Embryonic facial prominence (tissue), 1 donor: ENCODE data around the gene IQCH.

Experiments used
- DNase-seq: peaks from one replicate; pipeline ENCODE4 v3.0.0-alpha.2; 2016; ENCODE audit errors: extremely low spot score

The IQCH gene

DNA sequence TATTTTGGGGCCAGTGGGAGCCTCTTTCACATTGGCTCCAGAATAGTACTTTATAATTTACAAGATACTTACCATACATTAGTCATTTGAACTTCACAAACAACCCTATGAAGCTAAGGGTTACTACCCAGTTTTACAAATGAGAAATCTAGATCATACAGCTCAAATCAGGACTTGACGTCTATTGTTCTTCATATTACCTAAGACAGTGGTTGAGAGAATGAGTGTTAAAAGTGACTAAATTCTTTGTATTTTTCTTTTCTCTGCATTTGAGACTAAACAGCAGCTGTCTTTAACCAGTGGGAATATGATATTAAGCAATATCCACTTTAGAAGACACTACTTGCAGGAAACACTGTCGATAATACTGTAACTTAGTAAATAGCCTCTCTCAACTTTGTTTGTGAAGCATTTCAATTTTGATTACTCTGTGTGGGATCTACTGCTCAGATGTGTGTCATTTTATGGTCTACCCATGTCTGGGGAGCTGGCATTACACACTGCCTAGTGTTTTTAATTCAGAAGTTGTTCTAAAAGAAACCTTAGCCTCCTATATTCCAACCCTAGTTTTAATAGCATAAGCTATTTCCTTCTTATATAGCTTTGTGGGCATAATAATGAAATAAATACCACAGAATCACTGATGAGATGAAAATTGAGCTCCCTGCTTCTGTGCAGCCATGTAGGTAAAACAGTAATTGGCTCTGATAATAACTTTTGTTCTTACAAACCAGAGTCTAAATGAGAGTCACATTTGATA lies 45.9 kb downstream of the IQCH start:
- DNase-seq = no peak

DNA sequence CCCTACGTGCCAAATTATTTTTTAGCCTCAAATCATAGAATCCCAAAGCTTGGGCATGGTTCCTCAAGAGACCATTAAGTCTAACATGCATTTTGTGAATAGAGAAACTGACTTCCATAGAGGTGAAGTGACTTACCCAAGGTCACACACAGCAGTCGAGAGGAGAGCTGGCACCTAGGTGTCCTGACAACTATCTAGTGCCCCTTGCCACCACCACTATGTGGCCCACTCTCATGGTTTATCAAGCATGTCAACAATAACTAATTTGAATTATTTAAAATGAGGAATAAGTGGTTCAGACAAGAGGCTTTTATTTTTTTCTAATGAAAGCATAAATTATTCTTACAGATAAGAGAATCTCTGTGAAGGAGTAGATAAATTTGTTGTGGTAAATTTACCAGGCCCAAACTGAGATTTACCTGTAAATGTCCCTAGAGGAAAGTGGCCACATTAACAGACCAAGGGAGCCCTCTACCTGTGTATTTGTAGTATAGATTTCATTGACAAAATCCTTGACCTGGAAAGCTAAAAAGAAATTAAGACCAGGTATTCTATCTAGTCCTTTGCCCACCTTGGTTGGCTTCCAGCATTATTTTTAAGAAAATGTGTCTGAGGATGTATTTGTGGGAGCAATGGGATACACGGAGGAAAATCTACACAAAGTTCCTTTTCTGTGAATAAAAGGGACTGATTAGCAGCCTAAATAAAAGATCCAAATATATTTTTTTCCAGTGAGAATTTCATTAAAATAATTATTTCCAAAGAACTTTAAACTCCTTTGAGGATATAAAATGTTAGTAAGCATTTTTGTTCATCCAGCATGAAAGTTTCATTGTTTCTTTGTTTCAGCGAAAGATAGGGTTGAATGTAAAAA lies 49.1 kb downstream of the IQCH start:
- no peak for DNase-seq

DNA sequence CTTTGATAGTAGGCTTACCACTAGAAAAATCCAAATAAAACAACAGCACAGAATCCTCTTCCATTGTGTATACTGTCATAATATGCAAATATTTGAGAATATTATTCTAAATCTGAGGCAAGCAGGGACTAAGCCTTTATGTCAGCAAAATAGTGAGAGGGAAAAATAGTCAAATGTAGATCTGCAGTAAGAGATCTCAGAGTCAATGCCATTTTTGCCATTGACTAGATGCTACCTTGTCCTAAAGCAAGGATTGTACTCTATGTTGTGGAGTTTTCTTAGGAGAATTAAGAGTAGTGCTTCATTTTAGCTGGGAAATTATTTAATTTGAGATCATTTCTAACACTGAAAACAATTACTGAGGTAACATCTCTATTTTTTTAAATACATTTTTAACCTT lies 50.2 kb downstream of the IQCH start:
- DNase-seq = no peak

DNA sequence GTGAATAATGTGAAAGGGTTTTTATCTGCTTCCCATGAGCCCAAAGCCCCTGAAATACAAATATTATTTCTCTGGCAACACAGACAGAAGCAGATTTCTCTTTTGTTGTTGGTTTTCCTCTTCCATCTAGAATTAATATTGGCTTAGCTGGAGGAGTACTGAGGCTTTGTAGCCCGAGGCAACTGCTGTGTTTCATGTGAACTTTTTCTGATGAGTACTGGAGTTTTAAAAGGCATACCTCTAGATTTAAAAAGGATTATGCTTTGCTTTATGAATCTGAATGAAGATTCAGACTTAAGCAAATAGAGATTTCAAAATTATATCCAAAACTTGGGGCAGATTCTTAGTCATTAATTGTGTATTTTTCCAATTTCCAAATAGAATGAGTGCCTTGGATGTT lies 50.9 kb downstream of the IQCH start:
- DNase-seq = no peak

DNA sequence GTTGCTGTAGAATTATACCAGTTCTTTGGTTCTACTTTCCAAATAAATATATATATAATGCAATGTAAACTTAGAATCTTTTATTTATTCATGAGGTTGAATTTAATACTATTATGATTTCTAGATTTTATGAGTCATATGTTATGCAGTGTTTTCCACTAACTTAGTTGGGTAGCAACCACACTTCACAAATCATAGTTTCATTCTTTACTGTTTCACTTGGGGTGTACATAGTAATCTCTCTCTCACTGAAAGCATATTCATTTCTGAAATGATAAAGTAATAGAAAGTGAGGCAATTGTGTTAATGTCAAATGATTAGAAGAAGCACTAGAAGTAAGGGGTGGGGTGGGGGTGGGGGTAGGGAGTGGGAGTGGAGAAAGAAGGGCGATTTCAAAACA lies 52.6 kb downstream of the IQCH start:
- DNase-seq = no peak

DNA sequence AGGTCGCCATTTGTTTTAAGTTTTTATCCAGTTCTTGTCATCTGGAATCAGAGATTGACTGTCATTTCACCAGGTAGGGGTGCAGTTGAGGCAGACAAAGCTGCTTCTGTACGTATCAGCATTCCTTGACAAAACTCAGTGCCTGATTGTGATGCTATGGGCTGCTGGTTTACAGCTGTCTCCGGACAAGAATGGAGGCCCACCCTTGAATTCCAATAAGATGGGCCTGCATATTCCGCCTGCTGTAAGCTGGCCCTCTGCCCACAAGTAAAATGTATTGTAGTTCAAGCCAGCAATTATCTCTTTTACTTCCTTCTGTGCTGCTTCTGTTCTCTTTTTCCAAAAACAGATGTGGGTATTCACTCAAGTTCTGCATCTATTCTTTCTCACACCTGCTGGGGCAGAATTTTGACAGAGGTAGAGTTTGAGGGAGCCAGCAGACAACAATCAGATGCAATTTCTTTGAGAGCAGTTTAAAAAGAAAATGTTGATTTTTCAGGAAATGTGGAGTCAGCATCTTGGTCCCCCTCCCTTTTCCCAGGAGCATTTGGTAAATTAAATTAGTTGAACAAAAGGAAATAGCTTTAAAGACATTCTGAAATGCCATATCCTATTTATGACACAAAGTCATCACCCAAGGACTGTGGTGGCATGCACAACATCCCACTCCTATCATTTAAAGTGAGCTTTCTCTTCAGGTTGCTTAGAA lies 53.5 kb downstream of the IQCH start:
- no peak for DNase-seq

DNA sequence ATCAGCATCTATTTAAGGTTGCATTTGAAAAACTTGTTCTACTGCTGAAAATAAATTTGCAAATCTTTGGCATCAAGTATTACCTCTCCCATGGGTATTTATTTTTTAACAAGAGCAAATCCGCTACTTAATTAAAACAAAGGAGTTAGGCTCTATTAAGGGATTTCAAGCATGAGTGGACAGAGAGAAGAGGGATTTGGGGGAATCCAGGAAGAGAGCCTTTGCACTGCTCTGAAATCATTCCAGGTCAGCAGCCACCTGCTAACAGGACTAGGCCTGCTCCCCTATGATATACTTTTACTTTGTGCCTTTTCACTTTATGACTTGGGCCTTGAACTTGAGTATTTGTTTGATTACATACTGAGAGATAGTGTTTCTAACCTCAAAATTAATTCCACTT lies 57.1 kb downstream of the IQCH start:
- DNase-seq = no peak

DNA sequence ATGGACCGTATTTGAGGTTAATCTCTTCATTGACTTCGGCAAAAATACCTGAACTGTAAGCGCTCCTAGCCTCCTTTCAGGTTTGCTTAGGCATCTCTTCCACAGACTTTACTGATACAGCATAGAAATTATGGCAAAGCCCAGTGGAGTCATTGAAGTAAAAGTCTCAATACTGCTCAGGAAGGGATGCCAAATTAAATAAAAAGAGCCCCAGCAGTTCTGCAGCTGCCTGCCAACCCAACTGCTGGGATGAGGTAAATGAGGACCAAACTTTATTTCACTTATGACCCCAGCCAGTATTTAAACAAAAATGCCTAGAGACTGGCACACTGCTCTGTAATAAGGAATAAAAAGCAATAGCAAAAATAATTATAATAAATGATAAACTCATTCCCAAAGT lies 65.4 kb downstream of the IQCH start:
- DNase-seq = no peak

DNA sequence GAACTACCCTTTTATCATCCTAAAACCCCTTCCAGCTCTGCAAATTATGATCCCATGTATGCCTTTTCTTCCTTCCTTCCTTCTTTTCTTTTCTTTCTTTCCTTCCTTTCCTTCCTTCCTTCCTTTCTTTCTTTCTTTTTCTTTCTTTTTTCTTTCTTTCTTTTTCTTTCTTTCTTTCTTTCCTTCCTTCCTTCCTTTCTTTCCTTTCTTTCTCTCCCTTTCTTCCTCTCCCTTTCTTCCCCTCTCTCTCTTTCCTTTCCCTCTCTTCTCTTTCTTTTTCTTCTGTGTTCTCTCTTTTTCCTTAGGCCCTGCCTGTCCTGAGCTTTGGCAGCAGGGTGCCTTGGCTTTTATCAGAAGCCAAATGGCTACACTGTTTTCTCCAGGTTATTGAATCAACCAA lies 66.8 kb downstream of the IQCH start:
- no peak for DNase-seq

DNA sequence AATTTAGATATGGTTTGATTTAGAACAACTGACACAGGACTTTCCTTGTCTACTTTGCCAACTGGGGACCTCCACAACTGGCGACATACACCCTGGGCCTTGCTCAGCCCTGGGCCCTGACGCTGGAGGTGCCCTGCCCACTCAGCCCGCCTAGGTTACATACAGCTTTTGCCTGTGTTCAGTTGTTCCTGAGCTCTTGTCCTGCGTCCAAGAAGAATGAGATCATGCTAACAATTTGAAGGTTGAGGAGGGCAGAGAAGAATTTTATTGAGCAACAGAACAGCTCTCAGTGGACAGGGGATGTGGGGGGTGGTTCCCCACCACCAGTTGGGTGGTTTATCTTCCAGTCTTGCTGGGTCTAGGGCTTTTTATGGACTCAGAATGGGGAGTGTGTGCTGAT lies 67.9 kb downstream of the IQCH start:
- no peak for DNase-seq

DNA sequence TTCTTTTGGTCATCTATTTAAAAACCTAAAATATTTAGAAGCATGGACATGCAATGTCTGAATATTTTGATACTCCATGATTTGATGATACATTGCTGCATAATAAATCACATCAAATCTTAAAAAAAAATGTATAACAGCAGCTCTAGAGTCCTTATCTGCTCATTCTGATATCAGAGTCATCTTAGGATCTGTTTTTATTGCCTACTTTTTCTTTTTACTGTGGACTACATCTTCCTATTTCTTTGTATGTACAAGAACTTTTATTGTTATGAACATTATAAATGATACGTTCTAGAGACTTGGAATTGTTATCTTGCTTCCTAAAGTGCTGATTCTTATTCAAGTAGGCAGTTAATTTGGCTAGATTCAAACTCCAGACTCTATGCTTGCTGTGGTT lies 72.7 kb downstream of the IQCH start:
- DNase-seq = no peak

DNA sequence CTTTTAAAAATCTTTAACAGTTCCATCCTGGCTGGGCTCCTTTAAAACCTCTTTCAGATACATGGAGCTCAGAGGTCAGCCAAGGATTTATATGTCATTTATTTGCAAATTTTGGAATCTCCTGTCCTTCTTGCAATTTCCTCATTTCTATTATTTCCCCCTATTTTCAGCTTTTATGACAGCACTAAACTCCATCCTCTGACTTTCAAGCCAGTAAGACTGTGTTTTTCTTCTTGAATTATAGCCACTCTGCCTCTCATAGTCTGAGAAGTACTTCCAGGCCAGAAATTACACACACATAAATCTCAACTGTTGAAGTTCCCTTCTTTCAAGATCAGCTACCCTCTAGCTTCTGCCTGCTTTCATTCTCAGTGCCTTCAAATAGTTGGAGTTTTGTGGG lies 73.2 kb downstream of the IQCH start:
- DNase-seq = no peak

DNA sequence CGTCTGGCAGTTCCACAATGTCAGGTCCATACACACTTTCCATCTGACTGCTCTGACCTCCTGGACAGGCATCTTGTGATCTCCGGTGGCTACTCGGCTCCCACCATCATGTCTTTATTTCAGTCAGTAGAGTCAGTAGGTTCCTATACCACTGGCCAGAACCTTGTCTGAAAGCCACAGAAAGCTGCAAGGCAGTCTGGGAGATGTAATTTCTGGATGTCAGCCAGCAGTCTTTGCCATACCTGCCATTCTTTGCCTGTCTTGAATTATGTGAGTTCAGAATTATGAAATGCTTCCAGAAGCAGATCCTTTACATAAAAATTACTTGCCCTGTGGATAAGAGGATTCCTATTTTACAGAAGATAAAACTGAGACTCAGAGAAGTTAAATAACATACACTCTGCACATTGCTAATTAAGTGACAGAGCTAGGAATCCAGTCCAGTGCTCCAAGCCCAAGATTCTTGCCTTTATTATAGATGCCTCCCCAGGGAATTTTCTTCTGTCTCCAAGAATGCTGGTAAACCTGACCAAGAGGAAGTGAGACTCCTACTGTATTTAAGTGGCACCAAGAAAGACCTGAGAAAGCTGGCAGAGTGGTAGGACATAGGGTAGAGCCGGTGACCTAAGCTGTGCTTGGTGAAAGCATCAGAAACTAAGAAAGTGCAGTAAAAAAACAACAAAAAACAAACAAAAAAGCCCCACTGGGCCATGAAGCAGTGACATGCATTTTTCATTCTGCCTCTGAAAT lies 75.6 kb downstream of the IQCH start:
- no peak for DNase-seq

DNA sequence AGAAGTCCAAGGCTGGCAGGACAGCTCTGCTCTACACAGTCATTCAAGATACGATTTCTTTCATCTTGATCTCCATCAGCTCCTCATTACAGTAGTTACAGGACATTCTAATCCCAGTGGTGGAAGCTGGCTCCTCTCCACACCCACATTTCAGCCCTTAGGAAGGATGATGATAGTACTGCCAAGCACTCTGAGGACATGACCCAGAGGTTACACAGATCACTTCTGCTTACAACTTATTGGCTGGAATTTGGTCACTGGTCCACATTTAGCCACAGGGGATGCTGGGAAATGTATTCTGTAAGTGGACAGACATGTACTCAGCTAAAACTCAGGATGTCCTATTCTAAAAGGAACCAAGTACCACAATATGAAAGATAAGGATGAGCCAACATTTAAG lies 77.1 kb downstream of the IQCH start:
- no peak for DNase-seq

DNA sequence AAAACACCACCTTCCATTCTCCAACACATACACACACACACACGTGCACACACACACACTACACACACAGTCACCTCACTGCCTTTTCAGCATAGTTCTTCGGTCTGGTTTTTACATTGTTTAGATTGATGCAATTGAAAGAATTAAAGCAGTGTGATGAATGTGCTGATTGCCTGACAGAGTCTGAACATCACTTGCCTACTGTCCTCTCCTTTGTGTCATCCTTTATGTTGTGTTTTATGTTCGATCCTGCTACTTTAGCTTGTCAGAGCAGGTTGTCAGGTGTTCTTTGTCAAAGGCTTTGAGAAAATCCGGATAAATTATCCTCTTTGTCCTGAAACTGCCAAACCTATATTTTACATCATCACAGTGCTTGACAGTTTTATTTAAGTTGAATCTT lies 80.4 kb downstream of the IQCH start:
- no peak for DNase-seq

DNA sequence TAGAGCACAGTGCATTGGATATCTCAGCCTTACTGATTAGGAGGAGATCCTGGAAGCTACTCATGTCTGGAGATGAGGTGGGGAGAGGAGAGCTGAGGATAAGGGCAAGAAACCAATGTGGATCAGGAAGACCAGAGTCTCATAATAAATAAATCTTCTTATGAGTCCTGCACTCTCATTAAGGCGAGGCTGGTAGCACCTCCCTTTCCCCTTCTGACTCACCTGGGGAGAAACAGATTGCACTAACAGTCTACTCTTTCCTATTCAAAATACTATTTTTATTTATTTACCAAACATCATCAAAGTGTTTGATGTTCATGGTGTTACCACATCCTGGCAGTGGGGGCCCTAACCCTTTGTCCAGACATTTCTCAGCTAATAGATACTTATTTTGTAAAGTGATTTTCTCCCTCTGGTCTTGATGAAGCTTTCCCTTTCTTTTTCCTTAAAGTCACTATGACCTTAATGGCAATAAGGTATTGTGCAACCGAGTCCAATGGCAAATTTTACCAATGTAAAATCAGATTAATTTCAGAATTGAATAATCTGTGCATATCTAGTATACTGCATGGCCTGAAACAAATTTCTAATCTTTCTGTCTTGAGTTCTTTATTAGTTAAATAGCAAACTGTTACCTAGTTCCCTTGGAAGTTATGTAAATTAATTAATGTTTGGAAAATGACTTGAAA lies 81.1 kb downstream of the IQCH start:
- no peak for DNase-seq

DNA sequence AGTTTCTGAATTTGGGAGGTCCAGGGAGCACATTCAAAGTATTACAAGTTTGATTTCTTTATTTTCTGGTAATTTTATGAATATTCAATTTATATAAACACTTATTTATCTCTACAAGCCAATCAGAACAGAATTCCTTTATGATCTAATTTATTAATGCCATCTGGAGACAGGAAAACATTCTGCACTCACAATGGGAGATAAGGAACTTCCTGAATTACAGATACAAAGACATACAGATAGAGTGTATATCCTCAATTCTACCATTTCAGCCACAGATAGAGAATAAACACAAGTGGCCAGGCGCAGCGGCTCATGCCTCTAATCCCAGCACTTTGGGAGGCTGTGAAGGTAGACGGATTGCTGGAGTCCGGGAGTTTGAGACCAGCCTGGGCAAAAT lies 86.0 kb downstream of the IQCH start:
- no peak for DNase-seq

DNA sequence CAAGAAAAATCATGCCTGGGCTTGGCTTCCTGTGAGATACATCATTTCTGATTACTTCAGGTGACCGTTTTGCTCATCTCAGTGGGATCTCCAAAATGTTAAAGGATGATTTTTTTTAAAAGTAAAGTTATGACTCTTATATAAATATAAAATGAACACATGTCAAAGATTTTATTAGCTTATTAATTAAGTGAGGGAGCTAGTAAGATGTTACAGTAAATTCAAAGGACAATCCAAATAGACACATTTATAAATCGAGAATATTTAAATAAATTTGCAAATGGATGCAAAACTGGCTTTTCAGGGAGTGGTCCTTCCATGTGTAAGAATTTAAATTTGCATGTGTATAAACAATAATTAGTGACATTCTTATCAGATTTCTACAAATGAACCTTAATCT lies 87.0 kb downstream of the IQCH start:
- no peak for DNase-seq

DNA sequence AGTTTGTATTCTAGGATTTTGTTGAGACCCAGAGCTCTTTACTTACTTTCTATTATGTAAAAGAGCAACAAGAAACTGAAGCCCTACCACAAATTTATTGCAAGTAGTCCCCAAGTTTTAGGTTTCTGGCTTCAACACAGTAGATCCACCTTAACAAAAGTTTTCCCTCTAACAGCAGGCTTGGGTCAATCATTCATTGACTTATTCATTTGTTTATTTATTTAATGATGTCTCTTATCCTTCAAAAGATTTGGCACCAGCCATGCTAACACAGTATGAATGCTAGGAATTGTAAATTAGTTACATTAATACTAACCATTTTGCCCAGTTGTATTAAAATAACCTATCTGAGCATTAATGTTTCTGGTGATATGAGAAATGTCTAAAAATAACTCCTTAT lies 88.6 kb downstream of the IQCH start:
- DNase-seq = no peak

DNA sequence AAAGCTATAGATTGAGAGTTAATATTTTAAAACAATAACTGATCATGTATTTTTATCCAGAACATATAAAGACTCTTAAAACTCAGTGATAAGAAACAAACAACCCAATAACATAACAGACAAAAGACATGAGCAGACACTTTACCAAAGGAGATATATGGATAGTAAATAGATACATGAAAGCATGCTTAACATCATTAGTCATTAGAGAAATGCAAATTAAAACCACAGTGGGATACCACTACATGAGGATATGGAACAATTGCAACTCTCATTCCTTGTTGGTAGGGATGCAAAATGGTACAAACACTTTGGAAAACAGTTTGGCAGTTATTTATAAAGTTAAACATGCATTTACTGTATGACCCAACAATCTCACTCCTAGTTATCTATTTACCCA lies 95.0 kb downstream of the IQCH start:
- DNase-seq = no peak

DNA sequence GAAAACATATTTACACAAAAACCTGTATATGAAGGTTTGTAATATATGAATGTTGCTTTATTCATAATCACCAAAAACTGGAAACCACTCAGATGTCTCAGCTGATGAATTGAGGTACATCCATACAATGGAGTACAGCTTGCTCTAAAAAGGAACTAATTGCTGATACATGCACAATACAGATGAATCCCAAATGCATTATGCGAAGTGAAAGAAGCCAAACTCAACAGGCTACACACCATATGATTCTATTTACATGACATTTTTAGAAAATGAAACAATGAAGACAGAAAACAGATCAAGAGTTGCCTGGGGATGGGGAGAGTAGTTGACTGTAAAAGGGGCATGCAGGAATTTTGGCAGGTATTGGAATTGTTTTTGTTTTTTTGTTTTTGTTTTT lies 95.5 kb downstream of the IQCH start:
- DNase-seq = no peak
